GM19438 (cell line): ENCODE measurements around the gene PIEZO2.

Source experiments
- ATAC-seq: cut with Tn5 transposase; IDR thresholded peaks from one replicate; pipeline ENCODE4 v1.9.1; 2021; ENCODE audit warnings: low read depth; ENCODE audit not compliant: unreplicated experiment

PIEZO2 gene

DNA sequence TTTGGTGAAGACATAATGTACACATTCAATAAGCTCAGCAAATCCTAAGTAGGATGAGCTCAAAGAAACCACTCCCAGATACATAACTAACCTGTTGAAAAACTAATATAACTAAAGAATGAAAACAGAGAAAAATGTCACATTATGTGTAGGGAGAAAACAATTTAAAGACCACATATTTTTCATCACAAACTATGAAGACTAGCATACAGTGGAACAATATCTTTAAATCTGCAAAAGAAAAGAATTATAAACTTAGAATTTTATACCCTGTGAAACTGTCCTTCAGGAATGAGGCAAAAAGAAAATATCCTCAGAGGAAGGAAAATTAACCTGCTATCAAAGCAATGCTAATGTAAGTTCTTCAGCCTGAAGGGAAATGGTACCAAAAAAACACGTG, 151.5 kb downstream of the PIEZO2 start:
- no peak for ATAC-seq

DNA sequence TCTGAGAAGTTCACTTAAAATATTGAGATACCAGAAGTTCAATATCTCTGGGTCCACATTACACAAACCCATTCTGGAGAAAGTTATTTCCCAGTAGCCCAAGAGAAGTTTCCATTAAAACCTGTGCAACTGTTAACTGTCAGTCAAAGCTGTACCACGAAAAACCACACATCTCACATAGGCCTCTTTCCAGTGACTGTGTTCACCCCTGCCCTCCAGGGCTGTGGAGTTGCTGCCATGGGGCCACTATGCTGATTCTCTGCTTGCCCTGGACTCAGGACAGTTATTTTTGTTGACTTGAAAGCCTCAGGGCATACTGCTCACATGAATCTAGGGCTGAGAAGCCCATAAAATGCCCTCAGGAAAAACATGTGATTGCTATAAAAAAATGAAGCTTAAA, 153.8 kb downstream of the PIEZO2 start:
- ATAC-seq: no peak

DNA sequence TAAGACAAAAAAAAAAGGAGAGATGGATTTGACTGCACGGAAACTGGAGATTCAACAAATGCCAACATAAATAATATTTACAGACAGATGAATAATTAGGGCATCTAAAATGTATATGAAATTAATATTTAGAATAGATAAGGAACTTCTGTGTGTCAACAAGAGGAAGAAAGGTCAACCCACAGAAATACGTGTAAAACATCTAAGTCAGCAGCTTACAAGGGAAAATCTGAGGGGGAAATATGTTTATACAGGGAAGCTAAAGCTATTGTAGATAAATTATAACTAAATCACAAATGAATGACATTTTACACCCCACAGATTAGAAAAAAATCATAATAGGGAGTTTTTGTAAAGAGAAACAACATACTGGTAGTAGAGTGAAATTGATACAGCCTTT, 159.9 kb downstream of the PIEZO2 start:
- ATAC-seq: no peak

DNA sequence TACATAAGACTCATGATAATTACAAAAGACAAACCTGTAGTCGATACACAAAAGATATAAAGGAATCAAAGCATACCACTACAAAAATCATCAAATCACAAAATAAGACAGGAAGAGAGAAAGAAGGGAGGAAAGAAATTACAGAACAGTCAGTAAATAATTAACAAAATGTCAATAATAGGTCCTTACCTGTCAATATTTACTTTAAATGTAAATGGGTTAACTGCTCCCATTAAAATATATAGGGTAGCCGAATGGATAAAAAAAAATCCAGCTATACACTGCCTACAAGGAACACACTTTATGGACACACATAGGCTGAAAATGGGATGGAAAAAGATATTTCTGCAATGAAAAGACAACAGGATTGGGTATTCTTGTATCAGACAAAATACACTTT, 163.7 kb downstream of the PIEZO2 start:
- ATAC-seq: no peak

DNA sequence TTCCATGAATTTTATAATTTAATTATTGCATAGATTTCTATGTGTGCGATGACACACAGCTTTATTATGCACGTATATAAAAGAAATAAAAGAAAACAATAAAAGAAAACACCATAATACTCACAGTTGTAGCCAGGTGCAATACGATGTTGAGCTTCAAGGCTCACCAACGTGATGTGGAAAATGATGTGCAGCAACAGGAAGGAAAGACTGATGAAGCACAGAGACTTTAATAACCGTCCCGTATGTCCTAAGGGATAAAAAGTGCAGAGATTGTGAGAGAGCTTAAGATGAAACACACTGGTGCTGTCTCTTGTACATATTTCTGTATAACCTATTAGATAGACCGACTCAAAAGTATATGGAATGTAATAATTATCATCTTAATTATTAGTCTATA, 170.0 kb downstream of the PIEZO2 start:
- ATAC-seq: no peak

DNA sequence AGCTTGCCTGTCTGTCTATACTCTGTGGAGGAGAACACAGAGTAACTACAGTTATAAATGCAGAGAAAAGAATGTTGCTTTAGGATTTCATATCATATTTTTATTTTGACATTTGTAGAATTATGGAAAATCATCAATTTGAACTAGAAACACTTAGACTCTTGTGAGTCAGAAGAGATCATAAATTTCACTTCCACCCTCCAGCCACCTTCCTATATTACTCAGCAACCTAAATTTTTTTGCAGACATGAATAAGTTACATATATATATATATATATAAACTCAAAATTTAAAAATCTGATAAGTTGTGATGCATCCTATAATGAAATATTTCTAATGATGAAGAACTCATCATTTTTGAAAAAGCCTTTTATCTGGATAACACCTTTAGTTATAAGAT, 172.3 kb downstream of the PIEZO2 start:
- ATAC-seq: no peak

DNA sequence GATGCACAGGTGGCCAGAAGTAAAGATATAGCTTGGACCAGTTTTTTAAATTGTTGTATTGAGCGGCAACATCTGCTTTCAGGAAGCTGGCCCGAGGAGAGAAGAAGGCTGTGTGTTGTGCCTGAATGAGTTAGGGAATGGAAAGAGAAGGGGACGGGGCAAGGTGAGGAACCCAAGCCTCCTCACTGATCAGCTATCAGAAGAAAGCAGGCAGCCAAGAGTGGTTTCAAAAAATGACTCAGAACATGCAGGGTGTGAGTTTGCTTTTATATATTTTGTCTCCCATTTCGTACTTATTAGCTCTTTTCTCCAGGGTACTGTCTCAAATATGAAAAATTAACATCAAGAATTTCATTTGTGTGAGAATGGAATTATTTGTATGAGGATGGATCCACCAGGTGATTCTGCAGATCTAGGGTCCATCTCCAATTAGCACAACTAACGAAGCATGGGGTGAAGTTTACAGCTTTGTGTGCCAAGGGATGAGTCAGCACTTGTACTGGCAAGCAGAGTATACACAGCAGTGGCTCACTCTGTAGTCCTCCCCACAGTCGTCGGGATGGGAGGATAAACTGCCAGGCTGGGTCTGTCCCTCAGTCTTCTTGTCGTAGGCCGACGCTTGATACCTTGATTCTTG, 175.7 kb downstream of the PIEZO2 start:
- ATAC-seq: no peak

DNA sequence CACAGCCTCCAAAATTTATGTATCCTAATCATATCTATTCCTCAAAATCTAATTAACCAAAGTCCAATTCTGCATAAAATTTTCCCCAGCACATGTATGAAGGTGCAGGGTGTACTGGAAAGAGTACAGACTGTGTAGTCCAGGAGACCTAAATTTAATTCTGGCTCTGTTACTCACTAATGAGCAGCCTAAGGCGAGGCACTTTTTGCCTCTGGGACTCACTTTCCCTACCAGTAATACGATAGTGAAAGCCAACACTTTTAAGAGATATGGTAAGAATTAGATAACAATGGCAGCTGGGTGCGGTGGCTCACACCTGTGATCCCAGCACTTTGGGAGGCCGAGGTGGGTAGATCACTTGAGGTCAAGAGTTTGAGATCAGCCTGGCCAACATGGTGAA, 177.7 kb downstream of the PIEZO2 start:
- ATAC-seq: no peak

DNA sequence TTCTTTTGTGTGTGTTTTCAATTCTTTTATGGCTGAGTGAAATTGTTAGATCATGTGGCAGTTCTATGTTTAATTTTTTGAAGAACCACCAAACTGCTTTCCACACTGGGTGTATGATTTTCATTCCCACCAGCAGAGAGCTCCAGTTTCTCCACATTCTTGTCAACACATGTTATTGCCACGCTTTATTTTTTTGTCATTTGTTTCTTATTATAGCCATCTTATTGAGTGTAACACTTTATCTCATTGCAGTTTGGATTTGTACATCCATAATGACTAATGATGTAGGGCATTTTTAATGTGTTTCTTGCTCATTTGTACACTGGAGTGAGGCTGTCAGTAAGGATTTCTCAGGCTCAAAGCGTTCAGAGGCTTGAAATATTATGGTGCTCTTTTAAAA, 184.2 kb downstream of the PIEZO2 start:
- no peak for ATAC-seq

DNA sequence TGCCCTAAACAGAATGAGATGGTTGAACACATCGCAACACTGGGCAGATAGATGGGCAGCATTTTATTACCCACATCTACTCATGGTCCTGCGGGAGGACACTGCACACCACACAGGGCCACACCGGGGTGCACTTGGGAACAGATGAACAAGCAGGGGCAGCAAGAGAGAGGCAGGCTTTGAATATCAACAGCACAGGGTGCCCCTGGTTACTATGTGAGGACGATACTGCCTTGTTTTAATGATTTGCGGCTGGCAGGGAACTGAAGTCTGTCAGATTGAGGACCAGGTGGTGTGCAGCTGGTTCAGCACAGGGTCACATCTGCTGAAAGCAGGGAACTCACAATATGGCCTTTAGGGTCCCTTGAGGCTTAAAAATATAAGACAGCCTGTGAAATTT, 195.7 kb downstream of the PIEZO2 start:
- no peak for ATAC-seq

DNA sequence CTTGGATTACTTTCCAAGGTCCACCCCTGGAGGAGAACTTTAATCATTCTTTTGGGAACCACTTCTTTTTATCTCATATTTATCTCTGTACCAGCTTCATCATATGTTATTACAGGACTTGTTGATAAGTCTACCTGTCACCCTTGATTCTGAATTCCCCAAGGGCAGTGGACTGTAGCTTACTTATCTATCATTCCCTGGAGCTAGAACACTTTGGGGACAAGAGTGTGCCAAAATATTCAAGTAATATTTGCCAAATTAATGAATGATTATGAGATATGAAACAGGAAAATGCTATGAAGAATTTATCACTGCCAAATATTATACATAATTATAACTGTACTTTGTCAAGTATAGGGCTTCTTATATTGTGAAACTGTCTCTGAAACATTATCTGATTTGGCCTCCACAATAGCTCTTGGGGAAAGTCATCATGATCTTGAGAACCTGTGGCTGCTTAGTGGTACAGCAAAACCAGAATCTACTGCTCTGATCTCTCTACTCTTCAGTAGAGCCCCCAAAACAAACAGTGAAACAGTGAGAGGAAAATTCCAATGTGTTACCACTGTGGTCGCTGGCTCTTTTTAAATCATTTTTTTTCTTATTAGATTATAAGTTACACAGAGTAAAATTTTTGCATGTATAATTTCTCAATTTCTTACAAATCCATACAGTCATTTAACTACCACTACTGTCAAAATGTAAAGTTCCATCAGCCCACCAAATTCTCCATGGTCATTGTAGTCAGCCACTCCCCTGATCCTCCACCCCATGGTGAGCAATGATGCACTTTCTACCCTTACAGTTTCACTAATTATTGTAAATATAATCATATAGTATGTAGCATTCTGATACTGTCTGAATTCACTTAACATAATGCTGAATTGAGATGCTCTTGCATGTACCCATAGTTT, 197.5 kb downstream of the PIEZO2 start:
- no peak for ATAC-seq

DNA sequence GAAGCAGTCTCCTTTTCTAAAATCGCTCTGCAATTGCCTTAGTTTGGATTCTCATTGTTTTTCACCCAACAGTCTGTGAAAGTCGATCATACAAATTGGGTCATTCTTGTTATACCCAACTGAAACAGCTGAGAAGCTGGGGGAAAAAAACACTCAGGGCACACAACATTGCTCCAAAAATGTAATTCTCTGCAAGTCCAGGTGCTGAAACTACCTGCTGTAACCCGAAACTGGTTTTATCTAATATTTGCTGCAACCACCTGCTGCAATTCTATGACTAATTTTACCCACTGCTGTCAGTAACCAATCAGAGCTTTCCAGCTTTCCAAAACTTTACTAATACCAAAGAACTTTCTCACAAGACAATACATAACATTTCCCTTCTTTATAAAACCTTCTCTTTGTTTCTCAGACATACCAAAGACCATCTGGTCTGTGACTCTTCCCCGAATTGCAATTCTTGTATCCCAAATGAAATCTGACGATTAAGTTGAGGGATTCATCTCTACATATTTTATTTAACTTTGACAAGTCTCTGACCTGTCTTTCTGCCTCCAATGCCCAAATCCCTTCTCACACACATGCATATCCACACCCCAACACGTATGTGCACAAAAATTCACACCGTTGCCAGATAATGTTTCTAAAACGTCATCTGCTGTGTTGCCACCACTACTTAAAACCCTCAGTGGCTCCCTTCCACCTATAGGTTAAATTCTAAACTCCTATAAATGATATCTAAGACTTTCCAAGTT, 198.3 kb downstream of the PIEZO2 start:
- no peak for ATAC-seq

DNA sequence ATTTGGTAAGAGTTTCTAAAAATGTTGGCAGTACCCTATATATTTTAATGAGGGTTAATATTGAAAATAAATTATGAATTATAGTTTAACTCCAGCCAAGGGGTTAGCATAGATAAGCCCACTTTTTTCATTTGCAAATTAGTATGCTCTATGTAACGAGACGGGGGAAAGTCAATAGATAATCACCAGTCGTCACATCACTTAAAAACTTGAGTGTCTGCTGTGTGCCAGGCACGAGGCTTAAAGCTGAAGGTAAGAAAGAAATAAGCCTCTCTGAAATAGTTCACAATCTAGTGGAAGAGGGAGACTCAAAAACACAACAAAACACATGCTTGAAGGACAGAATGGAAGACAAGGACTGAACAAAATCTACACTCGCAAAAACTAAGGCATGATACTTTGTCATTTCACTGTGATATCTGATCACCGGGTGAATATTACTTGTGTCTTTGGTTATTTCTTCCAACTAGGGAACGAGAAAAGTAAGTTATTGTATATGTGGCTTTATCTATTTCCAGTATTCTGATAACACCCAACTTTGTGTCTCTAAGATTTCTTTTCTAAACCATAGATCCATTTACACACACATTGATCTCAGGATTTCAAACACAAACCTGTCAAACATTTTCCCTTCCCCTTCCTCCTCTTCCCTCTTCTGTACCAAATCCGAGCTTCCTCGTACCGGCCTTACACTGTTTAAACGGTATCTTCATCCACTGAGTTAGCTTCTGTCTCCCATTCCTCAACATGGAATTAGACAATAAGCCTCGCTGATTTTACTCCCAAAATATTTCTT, 199.1 kb downstream of the PIEZO2 start:
- ATAC-seq: no peak

DNA sequence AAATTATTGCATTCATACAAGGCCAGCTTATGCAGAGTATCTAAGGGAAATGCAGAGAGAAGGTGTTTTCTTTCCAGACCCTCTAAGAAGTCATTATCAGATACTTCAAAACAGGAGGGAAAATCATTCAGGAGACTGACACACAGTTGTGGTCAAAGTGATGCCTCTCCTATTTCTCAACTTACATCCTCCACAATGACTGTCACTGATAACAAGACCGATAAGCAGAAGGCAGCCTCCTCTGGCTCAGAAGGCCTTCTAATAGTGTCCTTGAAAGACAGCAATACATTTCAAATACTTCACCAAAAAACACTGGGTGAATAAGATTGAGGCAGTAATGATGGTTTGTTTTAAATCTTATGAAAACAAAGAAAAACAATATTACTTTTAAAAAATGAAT, 199.7 kb downstream of the PIEZO2 start:
- ATAC-seq: no peak

DNA sequence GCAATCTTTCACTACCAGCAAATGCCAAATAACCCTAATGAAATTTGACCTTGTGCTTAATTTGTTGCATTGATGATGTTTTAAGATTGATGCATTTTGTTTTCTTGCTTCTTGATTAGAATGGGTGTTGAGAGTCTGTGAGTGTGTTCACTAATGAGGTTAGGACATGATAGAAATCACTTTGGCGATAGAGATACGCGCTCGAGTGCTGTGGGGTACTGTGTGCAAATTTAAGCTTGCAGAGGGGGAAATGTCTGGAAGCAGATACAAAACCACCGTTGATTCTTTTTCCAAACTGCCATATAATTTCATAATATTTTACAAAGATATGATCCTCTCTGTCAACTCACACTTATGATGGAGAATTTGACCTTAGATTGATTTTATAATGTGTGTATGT, 200.9 kb downstream of the PIEZO2 start:
- ATAC-seq: no peak

DNA sequence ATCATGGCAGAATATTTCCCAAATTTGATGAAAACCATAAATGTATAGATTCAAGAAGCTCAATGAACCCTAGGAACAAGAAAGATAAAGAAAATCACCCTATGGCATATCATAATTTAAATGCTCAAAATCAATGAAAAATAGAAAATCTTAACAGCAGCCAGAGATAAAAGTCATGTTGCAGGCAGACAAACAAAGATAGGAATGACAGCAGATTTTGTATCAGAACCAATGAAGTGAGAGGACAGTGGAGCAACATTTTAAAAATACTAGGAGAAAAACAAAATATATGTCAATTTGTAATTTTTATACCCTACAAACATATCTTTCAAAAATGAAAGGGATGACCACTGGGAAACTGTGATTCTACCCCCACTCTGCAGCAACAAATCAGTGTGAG, 203.3 kb downstream of the PIEZO2 start:
- ATAC-seq: no peak

DNA sequence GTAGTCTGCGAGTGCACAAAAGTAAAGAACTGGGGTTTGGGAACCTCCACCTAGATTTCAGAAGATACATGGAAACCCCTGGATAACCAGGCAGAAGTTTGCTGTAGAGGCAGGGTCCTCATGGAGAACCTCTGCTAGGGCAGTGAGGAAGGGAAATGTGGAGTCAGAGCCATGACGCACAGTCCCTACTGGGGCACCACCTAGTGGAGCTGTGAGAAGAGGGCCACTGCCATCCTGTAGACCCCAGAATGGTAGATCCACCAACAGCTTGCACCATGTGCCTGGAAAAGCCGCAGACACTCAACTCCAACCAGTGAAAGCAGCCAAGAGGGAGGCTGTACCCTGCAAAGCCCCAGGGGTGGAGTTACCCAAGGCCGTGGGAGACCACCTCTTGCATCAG, 206.4 kb downstream of the PIEZO2 start:
- ATAC-seq: no peak

DNA sequence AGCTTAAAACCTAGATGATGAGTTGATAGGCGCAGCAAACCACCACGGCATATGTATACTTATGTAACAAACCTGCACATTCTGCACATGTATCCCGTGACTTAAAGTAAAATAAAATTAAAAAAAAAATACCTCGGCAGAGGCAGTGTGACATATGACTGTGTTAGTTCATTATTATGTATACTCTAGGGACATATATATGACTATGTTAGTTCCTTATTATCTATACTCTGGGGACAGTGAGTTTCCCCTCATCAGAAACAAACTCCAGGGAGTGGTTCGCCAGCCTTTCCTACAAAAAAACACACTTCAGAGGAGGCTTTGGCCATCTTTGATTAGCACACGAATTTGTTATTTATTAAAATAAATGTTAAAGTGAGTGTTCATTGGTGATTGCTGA, 209.5 kb downstream of the PIEZO2 start:
- no peak for ATAC-seq

DNA sequence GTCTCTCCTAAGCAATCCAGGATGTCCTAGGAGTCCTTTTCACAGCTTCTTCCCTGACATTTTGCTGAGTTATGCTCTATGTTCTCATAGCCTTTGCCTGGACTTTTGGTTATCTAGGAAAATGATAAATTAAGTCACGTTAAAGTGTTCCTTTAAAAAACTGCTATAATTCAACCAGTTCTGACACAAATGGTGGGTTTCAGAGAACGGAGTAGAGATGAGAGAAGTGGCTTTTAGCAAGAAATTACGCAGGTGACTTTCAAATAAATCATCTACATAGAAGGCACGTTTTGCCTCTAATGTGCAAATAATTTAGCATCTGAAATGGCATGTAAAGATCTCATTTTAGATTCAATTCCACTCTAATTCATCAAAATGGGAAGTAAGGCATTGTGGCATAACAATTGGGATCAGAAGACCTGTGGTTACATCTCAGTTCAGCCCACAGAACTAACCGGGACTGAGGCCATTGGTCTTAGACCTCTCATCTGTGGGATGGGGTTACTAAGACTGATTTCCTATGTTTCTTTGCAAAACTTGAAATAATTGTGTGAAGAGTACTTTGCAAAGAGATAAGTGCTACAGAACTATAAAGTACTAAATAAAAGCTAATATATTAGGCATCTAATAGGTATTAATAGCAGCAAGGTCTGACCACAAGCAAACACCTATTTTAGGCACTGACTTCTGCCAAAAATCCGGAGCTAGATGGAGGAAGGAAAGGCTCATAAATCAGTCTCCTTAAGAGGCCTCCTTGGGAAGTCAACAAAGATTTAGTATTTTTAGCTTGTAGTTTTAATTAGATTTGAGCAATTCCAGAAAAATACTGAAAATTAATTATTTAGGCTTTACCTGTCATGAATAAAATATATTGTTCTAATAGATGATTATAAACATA, 211.4 kb downstream of the PIEZO2 start:
- no peak for ATAC-seq
